Retinal pigment epithelial cell (primary cell): ENCODE results near the gene TMOD2.
A peak's percentile ranks its signal among the peaks of the same experiment; 100 is the strongest.

Experiments used
- DNase-seq: peaks from one replicate; pipeline ENCODE4 v3.0.0-alpha.2; 2010; ENCODE audit warnings: low read depth
- H3K4me3 ChIP-seq: 2 replicates; pipeline ENCODE4 v1.5.1; 2011; ENCODE audit warnings: mild to moderate bottlenecking, low read length, control low read depth, moderate library complexity
- CTCF ChIP-seq: conservative IDR thresholded peaks from 2 replicates; pipeline ENCODE4 v1.5.1; 2011; ENCODE audit warnings: low read depth, low read length, control low read depth, inconsistent platforms

Gene TMOD2

GRCh38 chr15:51814606-51815005 is 63.2 kb downstream of the TMOD2 start:
- no peak overlapping the region for H3K4me3 ChIP-seq
- DNase-seq: no peak
- no peak for TF ChIP-seq CTCF

GRCh38 chr15:51816611-51817010 is 65.2 kb downstream of the TMOD2 start:
- no peak overlapping the region for H3K4me3 ChIP-seq
- DNase-seq: no peak
- TF ChIP-seq CTCF: no peak

GRCh38 chr15:51818150-51818549 is 66.8 kb downstream of the TMOD2 start:
- H3K4me3 ChIP-seq: no peak overlapping the region
- DNase-seq: no peak
- no peak for TF ChIP-seq CTCF

- H3K4me3 ChIP-seq: no peak overlapping the region
- no peak for DNase-seq
- no peak for TF ChIP-seq CTCF
Observed at GRCh38 chr15:51825698-51826097, 74.3 kb downstream of the TMOD2 start.

- no peak for DNase-seq
- no peak for TF ChIP-seq CTCF
- no peak overlapping the region for H3K4me3 ChIP-seq
Observed at GRCh38 chr15:51828621-51829375, 77.4 kb downstream of the TMOD2 start.

GRCh38 chr15:51829376-51830275 is 78.2 kb downstream of the TMOD2 start, which contains the start of gene TMOD3:
TSS of gene TMOD3 (plus strand) at chr15:51829653. CDS start at chr15:51862885, 33,232 bp downstream.
- no peak for TF ChIP-seq CTCF
- DNase-seq: peak; percentile 55
- peak within 1 kb of the TSS; percentile 89 for H3K4me3 ChIP-seq
